Peyer's patch (tissue), 4 donors: ENCODE data around the gene SEPTIN5.

Experiments used
- POLR2A ChIP-seq, 2 donors: fragments of 450-650 bp; IDR thresholded peaks; one replicate each; pipeline ENCODE4 v1.5.1; 2017; ENCODE audit warnings: antibody characterized with exemption in 2 of 2, mild to moderate bottlenecking in 2 of 2, moderate library complexity in 2 of 2
- TF ChIP-seq, protein P1 (sequence below), 6 experiments: fragments of 450-650 bp in 4 of 6; fragments of 200-600 bp in 2 of 6; sonication (generic) in 1 of 6; IDR thresholded peaks; one replicate each; pipeline ENCODE4 v1.5.1; 2017 to 2019; ENCODE audit warnings: antibody characterized with exemption in 6 of 6, mild to moderate bottlenecking in 3 of 6, moderate library complexity in 1 of 6

DNA sequence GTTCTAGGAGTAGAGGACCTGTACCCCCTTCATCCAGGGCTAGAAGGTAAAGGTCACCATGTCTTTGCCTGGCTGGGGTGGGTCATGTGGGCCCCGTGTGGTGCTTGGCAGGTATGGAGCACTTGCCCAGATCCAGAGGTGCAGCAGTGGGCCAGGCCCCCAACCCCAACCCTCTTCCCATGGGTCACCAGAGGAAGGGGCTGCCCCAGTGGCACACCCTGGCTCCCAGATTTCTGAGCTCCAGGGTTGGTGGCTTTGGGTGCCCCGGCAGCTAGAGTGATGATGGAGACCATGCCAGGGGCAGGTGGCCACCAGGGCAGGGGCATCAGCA lies 6.7 kb downstream of the SEPTIN5 start:
- TF ChIP-seq, protein P1, sequence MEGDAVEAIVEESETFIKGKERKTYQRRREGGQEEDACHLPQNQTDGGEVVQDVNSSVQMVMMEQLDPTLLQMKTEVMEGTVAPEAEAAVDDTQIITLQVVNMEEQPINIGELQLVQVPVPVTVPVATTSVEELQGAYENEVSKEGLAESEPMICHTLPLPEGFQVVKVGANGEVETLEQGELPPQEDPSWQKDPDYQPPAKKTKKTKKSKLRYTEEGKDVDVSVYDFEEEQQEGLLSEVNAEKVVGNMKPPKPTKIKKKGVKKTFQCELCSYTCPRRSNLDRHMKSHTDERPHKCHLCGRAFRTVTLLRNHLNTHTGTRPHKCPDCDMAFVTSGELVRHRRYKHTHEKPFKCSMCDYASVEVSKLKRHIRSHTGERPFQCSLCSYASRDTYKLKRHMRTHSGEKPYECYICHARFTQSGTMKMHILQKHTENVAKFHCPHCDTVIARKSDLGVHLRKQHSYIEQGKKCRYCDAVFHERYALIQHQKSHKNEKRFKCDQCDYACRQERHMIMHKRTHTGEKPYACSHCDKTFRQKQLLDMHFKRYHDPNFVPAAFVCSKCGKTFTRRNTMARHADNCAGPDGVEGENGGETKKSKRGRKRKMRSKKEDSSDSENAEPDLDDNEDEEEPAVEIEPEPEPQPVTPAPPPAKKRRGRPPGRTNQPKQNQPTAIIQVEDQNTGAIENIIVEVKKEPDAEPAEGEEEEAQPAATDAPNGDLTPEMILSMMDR (IDR thresholded peaks at IDR 0.05): no peak
- TF ChIP-seq POLR2A (IDR thresholded peaks at IDR 0.05): no peak
